Loucy (cell line): ENCODE measurements around the gene RABGGTA.

Source experiments
- EZH2phosphoT487 ChIP-seq: fragments of 200-600 bp; IDR thresholded peaks from 2 replicates; pipeline ENCODE4 v1.6.1; 2018; ENCODE audit warnings: antibody characterized with exemption, mild to moderate bottlenecking, moderate library complexity, borderline replicate concordance
- TF ChIP-seq, protein P1 (sequence below): fragments of 200-600 bp; sonication (generic); conservative IDR thresholded peaks from 2 replicates; pipeline ENCODE4 v1.5.1; 2014; ENCODE audit warnings: mild to moderate bottlenecking, antibody characterized with exemption, low read length

DNA sequence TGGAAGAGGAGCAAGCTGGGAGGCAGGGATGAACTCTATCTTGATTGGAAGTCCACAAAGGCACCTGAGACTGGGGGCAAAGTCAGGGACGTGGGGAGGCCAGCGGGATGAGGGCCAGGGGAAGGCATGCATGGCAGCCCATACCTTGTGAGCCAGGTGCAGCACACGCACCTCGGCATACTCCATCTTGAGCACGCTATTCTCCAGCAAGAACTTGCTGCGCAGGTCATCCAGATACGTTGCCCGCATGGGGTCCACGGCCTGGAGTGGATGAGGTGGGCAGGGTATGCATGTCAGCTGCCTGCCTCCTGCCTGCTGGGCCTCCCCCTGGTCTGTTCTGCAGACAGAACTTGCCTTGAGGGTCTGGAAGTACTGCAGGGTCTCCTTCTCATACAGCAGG is 3.9 kb downstream of the RABGGTA start:
- TF ChIP-seq, protein P1, sequence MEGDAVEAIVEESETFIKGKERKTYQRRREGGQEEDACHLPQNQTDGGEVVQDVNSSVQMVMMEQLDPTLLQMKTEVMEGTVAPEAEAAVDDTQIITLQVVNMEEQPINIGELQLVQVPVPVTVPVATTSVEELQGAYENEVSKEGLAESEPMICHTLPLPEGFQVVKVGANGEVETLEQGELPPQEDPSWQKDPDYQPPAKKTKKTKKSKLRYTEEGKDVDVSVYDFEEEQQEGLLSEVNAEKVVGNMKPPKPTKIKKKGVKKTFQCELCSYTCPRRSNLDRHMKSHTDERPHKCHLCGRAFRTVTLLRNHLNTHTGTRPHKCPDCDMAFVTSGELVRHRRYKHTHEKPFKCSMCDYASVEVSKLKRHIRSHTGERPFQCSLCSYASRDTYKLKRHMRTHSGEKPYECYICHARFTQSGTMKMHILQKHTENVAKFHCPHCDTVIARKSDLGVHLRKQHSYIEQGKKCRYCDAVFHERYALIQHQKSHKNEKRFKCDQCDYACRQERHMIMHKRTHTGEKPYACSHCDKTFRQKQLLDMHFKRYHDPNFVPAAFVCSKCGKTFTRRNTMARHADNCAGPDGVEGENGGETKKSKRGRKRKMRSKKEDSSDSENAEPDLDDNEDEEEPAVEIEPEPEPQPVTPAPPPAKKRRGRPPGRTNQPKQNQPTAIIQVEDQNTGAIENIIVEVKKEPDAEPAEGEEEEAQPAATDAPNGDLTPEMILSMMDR: no peak
- TF ChIP-seq EZH2phosphoT487: no peak
